Neural cell (in vitro differentiated cells): ENCODE results near the gene MEN1. TPM values are rescaled to one million over a fixed set of nuclear protein-coding genes. Genes with fewer than 3 reads are reported as not detected.

Experiments used
- H2AFZ ChIP-seq: fragments of 200-600, 300-800 bp; sonication (generic), shearing (Covaris generic); 2 replicates; pipeline ENCODE4 v1.6.0; 2014; ENCODE audit warnings: low read depth, mild to moderate bottlenecking, antibody characterized with exemption, low read length, moderate library complexity
- H3F3A ChIP-seq: fragments of 200-600 bp; shearing (Covaris generic); 2 replicates; pipeline ENCODE4 v1.6.1; 2016; ENCODE audit warnings: mild to moderate bottlenecking, moderate library complexity, mixed read lengths, antibody characterized with exemption, low read length; ENCODE audit not compliant: insufficient read depth, poor library complexity, severe bottlenecking
- H3K27ac ChIP-seq: fragments of 200-600, 300-800 bp; sonication (generic), shearing (Covaris generic); 2 replicates; pipeline ENCODE4 v1.5.1; 2014; ENCODE audit warnings: mild to moderate bottlenecking, low read length, moderate library complexity
- H3K27me3 ChIP-seq: fragments of 300-800, 200-600 bp; sonication (generic), shearing (Covaris generic); 2 replicates; pipeline ENCODE4 v1.6.0; 2014; ENCODE audit warnings: mild to moderate bottlenecking, low read depth, low read length, moderate library complexity; ENCODE audit not compliant: insufficient read depth
- H3K36me3 ChIP-seq: fragments of 300-800, 200-600 bp; sonication (generic), shearing (Covaris generic); 2 replicates; pipeline ENCODE4 v1.5.1; 2014; ENCODE audit warnings: mild to moderate bottlenecking, antibody characterized with exemption, low read length, moderate library complexity; ENCODE audit not compliant: insufficient read depth
- H3K4me2 ChIP-seq: fragments of 300-800, 200-600 bp; sonication (generic), shearing (Covaris generic); 2 replicates; pipeline ENCODE4 v1.6.0; 2014; ENCODE audit warnings: mild to moderate bottlenecking, low read length
- H3K4me3 ChIP-seq: fragments of 300-800, 200-600 bp; sonication (generic), shearing (Covaris generic); 2 replicates; pipeline ENCODE4 v1.5.1; 2014; ENCODE audit warnings: mild to moderate bottlenecking, low read length, moderate library complexity
- H3K79me2 ChIP-seq: fragments of 200-600 bp; shearing (Covaris generic); replicated peaks from 2 replicates; pipeline ENCODE4 v1.6.0; 2014; ENCODE audit warnings: mild to moderate bottlenecking, low read length, moderate library complexity; ENCODE audit not compliant: insufficient read depth
- H3K9ac ChIP-seq: fragments of 300-800, 200-600 bp; sonication (generic), shearing (Covaris generic); 2 replicates; pipeline ENCODE4 v1.6.1; 2016; ENCODE audit warnings: mild to moderate bottlenecking, low read length, mixed read lengths
- H3K9me2 ChIP-seq: fragments of 200-600 bp; shearing (Covaris generic); 2 replicates; pipeline ENCODE4 v1.6.1; 2016; ENCODE audit warnings: mild to moderate bottlenecking, low read length, mixed read lengths; ENCODE audit not compliant: insufficient read depth
- H3K9me3 ChIP-seq: fragments of 200-600, 300-800 bp; sonication (generic), shearing (Covaris generic); 2 replicates; pipeline ENCODE4 v1.6.1; 2016; ENCODE audit warnings: mild to moderate bottlenecking, mixed run types, low read length, moderate library complexity, mixed read lengths
- H4K20me1 ChIP-seq: fragments of 200-600 bp; shearing (Covaris generic); 2 replicates; pipeline ENCODE4 v1.6.1; 2016; ENCODE audit warnings: mild to moderate bottlenecking, mixed run types; ENCODE audit not compliant: insufficient read depth
- CTCF ChIP-seq: fragments of 450-650 bp; IDR thresholded peaks from 2 replicates; pipeline ENCODE4 v1.5.1; 2014; ENCODE audit warnings: antibody characterized with exemption, mild to moderate bottlenecking, moderate library complexity; ENCODE audit not compliant: poor library complexity, severe bottlenecking
- EP300 ChIP-seq: fragments of 450-650 bp; conservative IDR thresholded peaks from 2 replicates; pipeline ENCODE4 v1.6.1; 2014; ENCODE audit warnings: antibody characterized with exemption, mild to moderate bottlenecking, moderate library complexity; ENCODE audit not compliant: poor library complexity, severe bottlenecking
- EZH2 ChIP-seq: fragments of 200-600, 300-800 bp; shearing (Covaris generic), sonication (generic); IDR thresholded peaks from 2 replicates; pipeline ENCODE4 v1.6.1; 2014; ENCODE audit warnings: antibody characterized with exemption, low read length, borderline replicate concordance, mild to moderate bottlenecking; ENCODE audit not compliant: insufficient read depth, poor library complexity, severe bottlenecking
- MXI1 ChIP-seq: fragments of 450-650 bp; conservative IDR thresholded peaks from 2 replicates; pipeline ENCODE4 v1.6.1; 2014; ENCODE audit warnings: antibody characterized with exemption, mild to moderate bottlenecking; ENCODE audit not compliant: poor library complexity, severe bottlenecking
- POLR2AphosphoS5 ChIP-seq: IDR thresholded peaks from 2 replicates; pipeline ENCODE4 v1.6.1; 2012
- RAD21 ChIP-seq: fragments of 450-650 bp; conservative IDR thresholded peaks from 2 replicates; pipeline ENCODE4 v1.6.1; 2014; ENCODE audit warnings: antibody characterized with exemption, mild to moderate bottlenecking, moderate library complexity
- REST ChIP-seq: IDR thresholded peaks from 2 replicates; pipeline ENCODE4 v1.6.1; 2012; ENCODE audit warnings: borderline replicate concordance
- SMC3 ChIP-seq: fragments of 450-650 bp; conservative IDR thresholded peaks from 2 replicates; pipeline ENCODE4 v1.6.1; 2014; ENCODE audit warnings: antibody characterized with exemption, mild to moderate bottlenecking, moderate library complexity; ENCODE audit not compliant: poor library complexity
- TAF1 ChIP-seq: IDR thresholded peaks from 2 replicates; pipeline ENCODE4 v1.6.1; 2012; ENCODE audit warnings: low read depth
- polyA plus RNA-seq: library from polyadenylated mRNA; depleted of rRNA; stranded (reverse); fragments of >200 nt; gene quantifications from 2 replicates; pipeline ENCODE4 v1.2.3, GENCODE V29; 2014

Gene MEN1
- polyA plus RNA-seq, 1 donor from 2014 or later = 16.8 TPM

GRCh38 chr11:64855596-64856304 lies 45.4 kb upstream of the MEN1 start:
- Histone ChIP-seq H3K27ac (no peak overlapping the region), H3K9ac (no peak overlapping the region), H3K9me3 (no peaks in the 10 kb centered on the region), H3K79me2 (no peaks in the 10 kb centered on the region), H2AFZ (no peak overlapping the region), H3F3A (no peaks in the 10 kb centered on the region), H3K4me3 (no peak overlapping the region), H4K20me1 (no peaks in the 10 kb centered on the region), H3K9me2 (no peaks in the 10 kb centered on the region), H3K4me2 (no peak overlapping the region), H3K27me3 (no peaks in the 10 kb centered on the region), H3K36me3 (no peaks in the 10 kb centered on the region)
- TF ChIP-seq CTCF (no peak), RAD21 (no peak), EZH2 (no peak), POLR2AphosphoS5 (no peak), EP300 (no peak), REST (no peak), SMC3 (no peak), MXI1 (no peak), TAF1 (no peak)

GRCh38 chr11:64854534-64855502 lies 44.5 kb upstream of the MEN1 start:
- H3F3A ChIP-seq = no peaks in the 10 kb centered on the region
- no peaks in the 10 kb centered on the region for H3K27me3 ChIP-seq
- H3K79me2 ChIP-seq = no peaks in the 10 kb centered on the region
- H3K27ac ChIP-seq = no peak overlapping the region
- H3K4me3 ChIP-seq = no peak overlapping the region
- no peak overlapping the region for H2AFZ ChIP-seq
- TF ChIP-seq REST (no peak), SMC3 (no peak), CTCF (no peak)
- no peaks in the 10 kb centered on the region for H3K9me3 ChIP-seq
- no peak overlapping the region for H3K4me2 ChIP-seq
- no peaks in the 10 kb centered on the region for H3K36me3 ChIP-seq
- H4K20me1 ChIP-seq = no peaks in the 10 kb centered on the region
- no peaks in the 10 kb centered on the region for H3K9me2 ChIP-seq
- no peak overlapping the region for H3K9ac ChIP-seq
